ENCODE results near the gene TMEM181.
"Not testable (repeated sequence)": the region's sequence is repeated elsewhere in the genome, so short reads cannot be mapped to it uniquely, and the experiment has no call there.

DNA sequence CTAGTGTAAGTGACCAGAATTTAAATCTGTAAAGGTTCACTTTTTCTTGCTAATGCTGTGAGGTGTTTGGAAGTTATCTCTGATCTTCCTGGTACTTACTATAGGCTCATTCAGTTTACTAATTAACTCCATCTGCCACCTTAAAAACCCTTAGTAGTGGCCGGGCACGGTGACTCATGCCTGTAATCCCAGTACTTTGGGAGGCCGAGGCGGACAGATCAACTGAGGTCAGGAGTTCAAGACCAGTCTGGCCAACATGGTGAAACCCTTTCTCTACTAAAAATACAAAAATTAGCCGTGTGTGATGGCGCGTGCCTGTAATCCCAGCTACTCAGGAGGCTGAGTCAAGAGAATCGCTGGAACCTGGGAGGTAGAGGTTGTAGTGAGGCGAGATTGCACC, 97.1 kb downstream of the TMEM181 start:
- TF ChIP-seq, protein P1, sequence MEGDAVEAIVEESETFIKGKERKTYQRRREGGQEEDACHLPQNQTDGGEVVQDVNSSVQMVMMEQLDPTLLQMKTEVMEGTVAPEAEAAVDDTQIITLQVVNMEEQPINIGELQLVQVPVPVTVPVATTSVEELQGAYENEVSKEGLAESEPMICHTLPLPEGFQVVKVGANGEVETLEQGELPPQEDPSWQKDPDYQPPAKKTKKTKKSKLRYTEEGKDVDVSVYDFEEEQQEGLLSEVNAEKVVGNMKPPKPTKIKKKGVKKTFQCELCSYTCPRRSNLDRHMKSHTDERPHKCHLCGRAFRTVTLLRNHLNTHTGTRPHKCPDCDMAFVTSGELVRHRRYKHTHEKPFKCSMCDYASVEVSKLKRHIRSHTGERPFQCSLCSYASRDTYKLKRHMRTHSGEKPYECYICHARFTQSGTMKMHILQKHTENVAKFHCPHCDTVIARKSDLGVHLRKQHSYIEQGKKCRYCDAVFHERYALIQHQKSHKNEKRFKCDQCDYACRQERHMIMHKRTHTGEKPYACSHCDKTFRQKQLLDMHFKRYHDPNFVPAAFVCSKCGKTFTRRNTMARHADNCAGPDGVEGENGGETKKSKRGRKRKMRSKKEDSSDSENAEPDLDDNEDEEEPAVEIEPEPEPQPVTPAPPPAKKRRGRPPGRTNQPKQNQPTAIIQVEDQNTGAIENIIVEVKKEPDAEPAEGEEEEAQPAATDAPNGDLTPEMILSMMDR (IDR thresholded peaks at IDR 0.05; ENCODE audit: low read depth, low read length): not testable (repeated sequence)
- not testable (repeated sequence) for TF ChIP-seq EZH2phosphoT487 (IDR thresholded peaks at IDR 0.05; ENCODE audit: low read depth)

All from OCI-LY3 (cell line).